GM19452 (cell line): Measurements from ENCODE around the gene DMD.
"Not testable (repeated sequence)": the region's sequence is repeated elsewhere in the genome, so short reads cannot be mapped to it uniquely, and the experiment has no call there.

Source experiments
- ATAC-seq: cut with Tn5 transposase; IDR thresholded peaks from one replicate; pipeline ENCODE4 v1.9.1; 2021; ENCODE audit not compliant: unreplicated experiment

Gene DMD

GRCh38 chrX:31378973-31379372, 1832.4 kb downstream of the DMD start:
- not testable (repeated sequence) for ATAC-seq

GRCh38 chrX:31377821-31378220, 1833.5 kb downstream of the DMD start:
- ATAC-seq: not testable (repeated sequence)

DNA sequence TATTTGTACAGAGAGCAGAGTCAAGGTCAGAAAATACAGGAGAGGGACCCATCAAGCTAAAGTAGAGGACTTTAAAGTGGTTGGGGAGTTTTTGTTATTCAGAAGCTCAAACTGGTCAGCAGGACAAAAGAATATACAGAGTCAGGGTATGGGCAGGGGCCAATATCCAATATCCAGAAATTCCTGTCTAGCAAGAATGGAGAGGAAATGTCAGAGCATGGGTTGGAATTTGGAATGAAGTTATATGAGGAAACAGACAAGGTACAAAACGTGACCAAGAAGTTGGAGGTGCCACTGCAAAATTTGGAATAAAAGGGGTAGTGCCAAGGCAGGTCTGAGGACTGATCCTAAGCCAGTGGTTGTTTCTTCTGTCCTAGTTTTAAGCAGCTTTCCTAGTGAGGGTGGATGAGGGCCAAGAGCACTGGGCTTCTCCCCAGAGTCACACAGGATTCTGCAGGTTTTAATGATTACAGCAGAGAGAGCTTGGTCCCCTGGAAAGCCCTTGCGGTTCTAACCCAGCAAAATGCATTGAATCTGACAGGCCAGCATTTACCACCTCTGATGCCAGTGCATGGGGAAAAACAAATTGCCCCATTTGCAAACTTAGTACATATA, 1834.8 kb downstream of the DMD start:
- no peak for ATAC-seq

DNA sequence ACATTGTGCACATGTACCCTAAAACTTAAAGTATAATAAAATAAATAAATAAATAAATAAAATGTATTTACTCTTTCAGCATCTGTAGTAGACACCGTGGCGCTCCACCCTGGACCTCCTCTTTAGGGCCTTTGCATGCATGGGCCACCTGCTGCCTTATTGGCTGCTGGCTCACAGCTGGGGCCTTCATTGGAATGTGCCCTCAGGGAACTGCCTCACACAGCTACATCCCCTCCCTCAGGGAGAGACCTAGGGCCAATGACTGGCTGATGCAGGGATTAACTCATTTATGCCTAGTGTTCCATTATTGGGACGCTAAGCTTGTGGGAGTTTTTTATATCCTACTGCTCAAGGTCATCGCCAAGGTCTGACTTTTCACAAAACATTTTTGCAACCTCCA, 1836.6 kb downstream of the DMD start:
- no peak for ATAC-seq

GRCh38 chrX:31371956-31372355, 1839.4 kb downstream of the DMD start:
- no peak for ATAC-seq

DNA sequence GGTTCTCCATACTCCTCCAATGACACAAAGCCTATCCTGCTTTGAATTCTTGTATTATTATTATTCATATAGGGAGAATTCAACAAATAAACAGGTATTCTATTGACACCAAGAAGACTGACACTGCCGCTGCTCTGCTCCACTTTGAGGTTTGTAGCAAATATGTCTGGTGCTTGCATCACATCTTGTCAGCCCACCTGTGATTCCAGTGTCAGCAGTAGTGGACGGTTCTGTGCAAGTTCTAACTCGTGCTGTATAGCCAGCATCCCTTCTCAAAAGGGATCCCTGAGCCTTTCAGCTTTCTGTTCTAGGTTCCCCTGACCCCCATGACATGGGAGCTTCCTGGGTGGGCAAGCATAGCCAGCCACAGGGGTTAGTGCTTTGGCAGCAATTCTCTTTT, 1843.5 kb downstream of the DMD start:
- no peak for ATAC-seq

DNA sequence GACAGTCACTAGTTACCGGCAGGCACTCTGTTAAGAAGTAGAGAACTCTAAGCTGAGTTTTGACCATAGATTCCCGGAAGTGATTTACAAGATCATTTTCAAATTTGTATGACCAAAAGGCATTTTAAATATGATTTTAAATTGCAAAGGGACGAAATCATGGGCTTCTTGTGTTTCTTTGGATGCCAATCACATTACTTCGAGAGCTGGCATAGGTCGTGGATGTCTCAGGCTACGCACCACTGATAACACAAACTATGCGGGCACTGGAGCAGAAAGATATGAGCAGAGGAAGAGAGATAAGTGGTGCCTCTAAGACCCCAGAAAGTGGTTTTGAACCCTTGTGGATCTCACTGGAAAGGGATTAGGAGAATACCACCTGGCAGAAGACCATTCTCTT, 1845.3 kb downstream of the DMD start:
- no peak for ATAC-seq

DNA sequence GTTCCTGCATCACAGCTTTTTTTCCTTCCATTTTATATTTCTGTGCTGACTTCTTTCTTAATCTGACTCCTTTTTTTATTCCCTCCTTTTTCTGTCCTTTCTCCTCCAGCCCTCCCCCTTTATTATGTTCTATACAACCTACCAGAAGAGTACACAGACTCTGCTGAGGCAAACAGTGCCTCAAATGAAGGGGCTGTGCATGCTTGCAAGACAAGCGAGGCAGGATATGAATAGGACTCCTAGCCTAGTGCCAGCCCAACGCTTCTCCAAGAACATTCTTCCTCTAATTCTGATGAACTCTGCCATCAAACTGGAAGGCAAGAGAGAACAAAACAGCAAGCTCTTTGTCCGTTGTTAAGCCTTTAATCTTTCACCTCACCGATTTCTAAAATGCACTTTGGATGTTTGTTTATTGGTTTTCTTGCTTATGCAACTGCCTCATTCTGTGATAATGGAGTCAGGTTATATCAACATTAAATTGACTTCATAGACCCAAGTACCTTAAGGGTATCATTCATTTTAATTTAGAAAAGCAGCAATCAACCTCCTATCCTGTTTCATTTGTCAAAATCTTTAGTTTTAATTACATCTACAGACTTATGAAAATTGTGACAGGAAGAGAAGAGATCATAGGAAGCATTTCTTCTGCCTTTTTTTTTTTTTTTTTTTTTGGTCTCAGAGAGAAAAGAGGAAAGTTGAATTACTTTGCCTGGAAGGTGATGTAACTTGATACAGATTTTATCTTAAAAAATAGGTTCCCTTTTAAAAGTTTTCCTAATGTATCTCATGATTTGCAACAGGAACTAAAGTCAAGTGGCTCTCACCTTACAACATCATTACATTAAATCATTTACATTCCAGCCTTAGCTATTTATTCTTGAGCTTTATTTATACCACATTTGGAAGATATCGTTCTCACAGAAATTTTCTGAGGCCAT, 1854.8 kb downstream of the DMD start:
- ATAC-seq: no peak

GRCh38 chrX:31355206-31355955, 1856.0 kb downstream of the DMD start:
- no peak for ATAC-seq

- ATAC-seq: no peak
These were observed 1858.3 kb downstream of the DMD start for GRCh38 chrX:31353095-31353494.

DNA sequence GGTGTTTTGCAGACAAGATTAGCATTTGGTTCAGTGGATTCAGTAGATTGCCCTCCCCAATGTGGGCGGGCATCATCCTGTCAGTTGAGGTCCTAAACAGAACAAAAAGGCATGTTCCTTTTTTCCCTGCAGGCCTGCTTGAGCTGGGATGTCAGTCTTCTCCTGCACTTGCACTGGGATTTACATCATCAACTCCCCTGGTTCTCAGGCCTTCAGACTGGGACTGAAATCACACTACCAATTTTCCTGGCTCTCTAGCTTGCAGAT, 1860.6 kb downstream of the DMD start:
- no peak for ATAC-seq

- ATAC-seq: no peak
These were observed 1861.8 kb downstream of the DMD start for GRCh38 chrX:31349515-31349914.

GRCh38 chrX:31340587-31340986, 1870.8 kb downstream of the DMD start:
- ATAC-seq: no peak

DNA sequence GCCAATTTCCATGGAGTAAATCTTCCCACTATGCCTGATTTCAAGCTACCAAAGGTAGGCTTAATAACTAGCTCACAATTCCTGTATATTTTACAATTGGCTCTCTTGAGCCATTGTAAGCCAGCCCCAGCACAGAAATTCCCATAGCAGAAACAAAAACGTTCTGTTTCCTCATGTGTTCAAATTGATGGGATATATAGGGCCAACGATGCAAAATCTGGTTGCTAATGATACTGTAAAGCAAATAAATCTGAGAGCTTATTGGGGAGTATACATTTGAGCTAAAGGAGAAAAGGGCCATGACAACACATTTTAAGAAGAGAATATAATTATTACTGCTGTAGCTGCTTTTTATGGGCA, 1872.4 kb downstream of the DMD start:
- ATAC-seq: no peak

- ATAC-seq: no peak
These were observed 1874.0 kb downstream of the DMD start for GRCh38 chrX:31337332-31337731.

DNA sequence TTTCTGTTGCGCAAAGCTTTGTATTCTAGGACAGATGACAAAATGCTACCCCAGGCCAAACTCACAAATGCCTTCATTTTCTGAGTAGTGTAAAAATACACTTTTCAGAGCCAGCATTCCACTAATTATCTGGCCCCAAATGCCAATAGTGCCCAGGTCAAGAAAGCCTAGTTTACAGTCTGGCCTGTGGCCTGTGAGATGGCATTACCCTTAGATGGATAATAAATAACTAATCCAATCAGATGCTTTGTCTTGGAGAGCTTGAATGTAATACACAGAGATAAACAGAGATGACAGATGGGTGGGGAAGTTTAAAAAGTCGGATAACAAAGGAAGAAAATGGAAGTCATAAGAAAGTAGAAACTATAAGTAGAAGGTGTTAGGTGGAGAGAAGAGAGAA, 1874.9 kb downstream of the DMD start:
- no peak for ATAC-seq

GRCh38 chrX:31334997-31335396, 1876.4 kb downstream of the DMD start:
- no peak for ATAC-seq

GRCh38 chrX:31333165-31333831, 1878.1 kb downstream of the DMD start:
- ATAC-seq: no peak

DNA sequence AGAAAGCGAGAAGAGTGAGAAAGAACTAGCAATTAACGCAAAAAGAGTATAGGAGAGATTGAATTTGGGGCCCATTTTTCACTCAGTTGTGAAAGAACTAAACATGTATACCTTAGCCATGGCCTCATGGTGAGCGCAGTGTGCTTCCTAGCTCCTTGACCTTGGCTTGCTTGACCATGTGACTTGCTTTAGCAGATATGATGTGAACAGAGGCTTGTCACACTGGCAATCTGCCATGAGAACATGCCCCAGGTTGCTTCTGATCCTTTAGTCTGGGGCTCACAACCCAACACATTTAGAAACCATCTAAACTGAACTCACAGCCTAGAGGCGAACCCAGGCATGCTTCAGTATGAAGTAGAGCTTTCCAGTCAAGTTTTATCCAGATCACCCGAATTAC, 1879.4 kb downstream of the DMD start:
- no peak for ATAC-seq

- no peak for ATAC-seq
These were observed 1880.3 kb downstream of the DMD start for GRCh38 chrX:31331015-31331414.

DNA sequence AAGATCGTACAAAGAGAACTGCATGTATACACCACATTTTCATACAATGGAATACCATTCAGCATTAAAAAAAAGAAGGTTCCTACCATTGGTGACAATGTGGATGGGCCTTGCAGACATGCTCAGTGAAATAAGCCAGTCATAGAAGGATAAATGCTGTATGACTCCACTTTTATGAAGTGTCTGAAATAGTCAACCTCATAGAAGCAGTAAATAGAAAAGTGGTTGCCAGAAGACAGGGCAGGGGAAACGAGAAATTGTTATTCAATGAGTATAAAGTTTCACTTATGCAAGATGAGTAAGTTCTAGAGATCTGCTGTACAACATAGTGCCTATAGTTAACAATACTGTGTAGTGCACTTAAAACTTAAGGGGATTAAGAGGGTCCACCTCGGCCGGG, 1882.1 kb downstream of the DMD start:
- ATAC-seq: no peak

GRCh38 chrX:31323658-31324057, 1887.7 kb downstream of the DMD start:
- peak; percentile 75 for ATAC-seq
